Esophagus (tissue), 2 donors: ENCODE measurements around the gene SLC44A1. TPM values are rescaled to one million over a fixed set of nuclear protein-coding genes. Genes with fewer than 3 reads are reported as not detected.

ENCODE experiments used
- H3K27ac ChIP-seq, 2 donors: one replicate each; pipeline ENCODE4 v1.5.1; 2013; ENCODE audit warnings: low read depth in 2 of 2, mild to moderate bottlenecking in 2 of 2, inconsistent platforms in 1 of 2, low read length in 1 of 2, moderate library complexity in 1 of 2
- H3K27me3 ChIP-seq, 2 donors: one replicate each; pipeline ENCODE4 v1.6.1; 2013; ENCODE audit warnings: low read length in 2 of 2, control low read depth in 1 of 2, mild to moderate bottlenecking in 1 of 2; ENCODE audit not compliant: insufficient read depth in 2 of 2, control insufficient read depth in 1 of 2
- H3K36me3 ChIP-seq, 2 donors: one replicate each; pipeline ENCODE4 v1.6.1; 2013; ENCODE audit warnings: low read length in 1 of 2; ENCODE audit not compliant: control insufficient read depth in 2 of 2, insufficient read depth in 2 of 2
- H3K4me1 ChIP-seq, 2 donors: one replicate each; pipeline ENCODE4 v1.6.1; 2013; ENCODE audit warnings: low read length in 1 of 2; ENCODE audit not compliant: control insufficient read depth in 2 of 2, insufficient read depth in 2 of 2
- H3K4me3 ChIP-seq, 2 donors: one replicate each; pipeline ENCODE4 v1.5.1; 2013; ENCODE audit warnings: low read length in 2 of 2, mild to moderate bottlenecking in 2 of 2, low read depth in 1 of 2, moderate library complexity in 1 of 2
- H3K9me3 ChIP-seq, 2 donors: one replicate each; pipeline ENCODE4 v1.6.1; 2013; ENCODE audit warnings: mild to moderate bottlenecking in 2 of 2, low read depth in 1 of 2, low read length in 1 of 2, moderate library complexity in 1 of 2; ENCODE audit not compliant: control insufficient read depth in 2 of 2, insufficient read depth in 1 of 2
- WGBS, 2 donors: extraction: QIAGEN DNeasy Blood & Tissue Kit; methylation state at CpG; one replicate each; pipeline ENCODE4 v1.1.7; 2013; 5-methylcytosine and 5-hydroxymethylcytosine counted together
- polyA plus RNA-seq, 2 donors: library from polyadenylated mRNA; stranded (reverse); fragments of 200-250 nt; gene quantifications; one replicate each; pipeline ENCODE4 v1.2.3, GENCODE V29; 2013
- donor health status: healthy with polysubstance abuse.
- donor health status: Bipolar disorder and iron deficiency.

SLC44A1 gene
- polyA plus RNA-seq, 2 donors = 8.2 to 9.6 TPM

- 88 to 98% methylated on average over 1 of the region's 1 CpG for WGBS, 2 donors
- Histone ChIP-seq H3K36me3 (peaks cover 0 to 3% of the 10 kb centered on the region in 2 donors), H3K4me1 (no peaks in the 10 kb centered on the region), H3K27me3 (no peaks in the 10 kb centered on the region), H3K9me3 (no peaks in the 10 kb centered on the region), H3K27ac (no peak overlapping the region), H3K4me3 (no peak overlapping the region)
Measured at GRCh38 chr9:105333076-105333475, 88.6 kb downstream of the SLC44A1 start.

- 76 to 86% methylated on average over 1 of the region's 1 CpG for WGBS, 2 donors
- Histone ChIP-seq H3K27me3 (no peaks in the 10 kb centered on the region), H3K4me1 (no peaks in the 10 kb centered on the region), H3K27ac (no peak overlapping the region), H3K36me3 (peaks cover 0 to 3% of the 10 kb centered on the region in 2 donors), H3K4me3 (no peak overlapping the region), H3K9me3 (no peaks in the 10 kb centered on the region)
Measured at GRCh38 chr9:105333811-105334210, 89.4 kb downstream of the SLC44A1 start.

- Histone ChIP-seq H3K36me3 (peaks cover 0 to 3% of the 10 kb centered on the region in 2 donors), H3K27me3 (no peaks in the 10 kb centered on the region), H3K9me3 (no peaks in the 10 kb centered on the region), H3K4me1 (no peaks in the 10 kb centered on the region), H3K27ac (no peak overlapping the region), H3K4me3 (no peak overlapping the region)
- WGBS, 2 donors = 98% methylated on average over 2 of the region's 2 CpGs
Measured at GRCh38 chr9:105338308-105338707, 93.9 kb downstream of the SLC44A1 start.

GRCh38 chr9:105339849-105340248, 95.4 kb downstream of the SLC44A1 start:
- Histone ChIP-seq H3K9me3 (no peaks in the 10 kb centered on the region), H3K36me3 (peaks cover 0 to 3% of the 10 kb centered on the region in 2 donors), H3K27ac (no peak overlapping the region), H3K27me3 (no peaks in the 10 kb centered on the region), H3K4me1 (no peaks in the 10 kb centered on the region), H3K4me3 (no peak overlapping the region)

- no peak overlapping the region for H3K4me3 ChIP-seq
- 47 to 60% methylated on average over 2 of the region's 2 CpGs for WGBS, 2 donors
- no peak overlapping the region for H3K27ac ChIP-seq
- peaks cover 0 to under 1% of the 10 kb centered on the region in 2 donors for H3K36me3 ChIP-seq
- no peaks in the 10 kb centered on the region for H3K4me1 ChIP-seq
- no peaks in the 10 kb centered on the region for H3K27me3 ChIP-seq
- no peaks in the 10 kb centered on the region for H3K9me3 ChIP-seq
Measured at GRCh38 chr9:105341434-105342146, 97.1 kb downstream of the SLC44A1 start.

- no peak overlapping the region for H3K27ac ChIP-seq
- H3K36me3 ChIP-seq = no peaks in the 10 kb centered on the region
- no peaks in the 10 kb centered on the region for H3K9me3 ChIP-seq
- 73 to 82% methylated on average over 3 of the region's 3 CpGs for WGBS, 2 donors
- H3K4me1 ChIP-seq = no peaks in the 10 kb centered on the region
- H3K4me3 ChIP-seq = no peak overlapping the region
- H3K27me3 ChIP-seq = no peaks in the 10 kb centered on the region
Measured at GRCh38 chr9:105342147-105342505, 97.7 kb downstream of the SLC44A1 start.

GRCh38 chr9:105344283-105344682, 99.8 kb downstream of the SLC44A1 start:
- 96 to 100% methylated on average over 2 of the region's 2 CpGs for WGBS, 2 donors
- Histone ChIP-seq H3K4me1 (no peaks in the 10 kb centered on the region), H3K36me3 (no peaks in the 10 kb centered on the region), H3K9me3 (no peaks in the 10 kb centered on the region), H3K4me3 (no peak overlapping the region), H3K27ac (no peak overlapping the region), H3K27me3 (no peaks in the 10 kb centered on the region)

- no peaks in the 10 kb centered on the region for H3K36me3 ChIP-seq
- 88 to 93% methylated on average over 1 of the region's 1 CpG for WGBS, 2 donors
Measured at GRCh38 chr9:105345626-105346025, 101.2 kb downstream of the SLC44A1 start.

GRCh38 chr9:105346273-105346672, 101.8 kb downstream of the SLC44A1 start:
- WGBS, 2 donors = 58 to 71% methylated on average over 2 of the region's 2 CpGs
- H3K4me3 ChIP-seq = no peak overlapping the region
- H3K27me3 ChIP-seq = no peaks in the 10 kb centered on the region
- H3K36me3 ChIP-seq = no peaks in the 10 kb centered on the region
- H3K9me3 ChIP-seq = no peaks in the 10 kb centered on the region
- H3K4me1 ChIP-seq = no peaks in the 10 kb centered on the region
- H3K27ac ChIP-seq = no peak overlapping the region

More at GRCh38 chr9:105345626-105346025, 101.2 kb downstream of the SLC44A1 start:
- Histone ChIP-seq H3K27ac (no peak overlapping the region), H3K4me1 (no peaks in the 10 kb centered on the region), H3K27me3 (no peaks in the 10 kb centered on the region), H3K9me3 (no peaks in the 10 kb centered on the region), H3K4me3 (no peak overlapping the region)

- 96 to 97% methylated on average over 3 of the region's 3 CpGs for WGBS, 2 donors
- Histone ChIP-seq H3K27ac (no peak overlapping the region), H3K4me3 (no peak overlapping the region), H3K9me3 (no peaks in the 10 kb centered on the region), H3K4me1 (no peaks in the 10 kb centered on the region), H3K36me3 (no peaks in the 10 kb centered on the region), H3K27me3 (no peaks in the 10 kb centered on the region)
Measured at GRCh38 chr9:105354448-105354847, 110.0 kb downstream of the SLC44A1 start.
